HUES48 (cell line): ENCODE results near the gene GUCY2F.

Experiments
- H3K27ac ChIP-seq: one replicate; pipeline ENCODE4 v1.7.0; 2013; ENCODE audit warnings: low read depth, low read length, inconsistent platforms
- H3K27me3 ChIP-seq: 2 replicates; pipeline ENCODE4 v1.6.1; 2013; ENCODE audit warnings: mild to moderate bottlenecking, low read length; ENCODE audit not compliant: control insufficient read depth, insufficient read depth
- H3K36me3 ChIP-seq: 2 replicates; pipeline ENCODE4 v1.6.1; 2013; ENCODE audit warnings: low read length; ENCODE audit not compliant: control insufficient read depth, insufficient read depth
- H3K4me1 ChIP-seq: 2 replicates; pipeline ENCODE4 v1.6.1; 2013; ENCODE audit warnings: mild to moderate bottlenecking, low read length; ENCODE audit not compliant: control insufficient read depth, insufficient read depth
- H3K4me3 ChIP-seq: 2 replicates; pipeline ENCODE4 v1.5.1; 2013; ENCODE audit warnings: mild to moderate bottlenecking, low read depth, low read length
- H3K9ac ChIP-seq: 2 replicates; pipeline ENCODE4 v1.6.1; 2013; ENCODE audit warnings: mild to moderate bottlenecking, low read depth, low read length, moderate library complexity
- H3K9me3 ChIP-seq: 2 replicates; pipeline ENCODE4 v1.6.1; 2013; ENCODE audit warnings: low read length; ENCODE audit not compliant: control insufficient read depth, insufficient read depth

The GUCY2F gene

GRCh38 chrX:109344678-109345077 lies 137.2 kb downstream of the GUCY2F start:
- Histone ChIP-seq H3K27me3 (peaks cover 10% of the 10 kb centered on the region), H3K27ac (no peak overlapping the region), H3K9me3 (0 out of 2 replicates have a peak, but pooled peaks cover 3% of the 10 kb centered on the region), H3K9ac (no peak overlapping the region), H3K4me1 (no peaks in the 10 kb centered on the region), H3K36me3 (no peaks in the 10 kb centered on the region), H3K4me3 (no peak overlapping the region)

GRCh38 chrX:109344101-109344500 lies 137.8 kb downstream of the GUCY2F start:
- Histone ChIP-seq H3K9ac (no peak overlapping the region), H3K4me3 (no peak overlapping the region), H3K9me3 (0 out of 2 replicates have a peak, but pooled peaks cover 3% of the 10 kb centered on the region), H3K27ac (no peak overlapping the region), H3K27me3 (peaks cover 10% of the 10 kb centered on the region), H3K36me3 (no peaks in the 10 kb centered on the region), H3K4me1 (no peaks in the 10 kb centered on the region)

GRCh38 chrX:109343671-109344070 lies 138.2 kb downstream of the GUCY2F start:
- Histone ChIP-seq H3K27me3 (peaks cover 10% of the 10 kb centered on the region; the same call in 1 of the 2 replicates), H3K4me3 (no peak overlapping the region), H3K9me3 (0 out of 2 replicates have a peak, but pooled peaks cover 3% of the 10 kb centered on the region), H3K36me3 (no peaks in the 10 kb centered on the region), H3K9ac (no peak overlapping the region), H3K27ac (no peak overlapping the region), H3K4me1 (no peaks in the 10 kb centered on the region)

- Histone ChIP-seq H3K36me3 (no peaks in the 10 kb centered on the region), H3K9ac (no peak overlapping the region), H3K4me3 (no peak overlapping the region), H3K27me3 (no peaks in the 10 kb centered on the region), H3K9me3 (peaks cover 18% of the 10 kb centered on the region), H3K4me1 (no peaks in the 10 kb centered on the region), H3K27ac (no peak overlapping the region)
Measured at GRCh38 chrX:109336141-109336540, 145.7 kb downstream of the GUCY2F start.

- H3K36me3 ChIP-seq, result no peaks in the 10 kb centered on the region
- no peaks in the 10 kb centered on the region for H3K27me3 ChIP-seq
- H3K9me3 ChIP-seq, result no peaks in the 10 kb centered on the region
- H3K4me1 ChIP-seq, result peaks cover 5% of the 10 kb centered on the region
- no peak overlapping the region for H3K9ac ChIP-seq
- no peak overlapping the region for H3K4me3 ChIP-seq
- no peak overlapping the region for H3K27ac ChIP-seq
Measured at GRCh38 chrX:109327251-109327650, 154.6 kb downstream of the GUCY2F start.
